Bladder microvascular endothelial cell (primary cell): ENCODE results near the gene PTBP3. TPM values are rescaled to one million over a fixed set of nuclear protein-coding genes. Genes with fewer than 3 reads are reported as not detected.

Experiments
- total RNA-seq: library from RNA; depleted of rRNA; stranded (reverse); fragments of >200 nt; gene quantifications from 2 replicates; pipeline ENCODE4 v1.2.3, GENCODE V29; 2014

The PTBP3 gene
- 27.8 and 48.1 TPM in 2 replicates for total RNA-seq

GRCh38 chr9:112332977-112333638, at the start of gene PTBP3:
TSS of gene PTBP3 (minus strand) at chr9:112333619. CDS start at chr9:112297865, 35,754 bp downstream.

GRCh38 chr9:112380102-112380824, 46.8 kb upstream of the PTBP3 start, which contains the start of gene HSDL2:
TSS of gene HSDL2 (plus strand) at chr9:112380108. CDS start at chr9:112380164, 56 bp downstream.

GRCh38 chr9:112174965-112175795, 158.2 kb downstream of the PTBP3 start, which contains the start of gene SUSD1:
TSS of gene SUSD1 (minus strand) at chr9:112175297. CDS start at chr9:112175235, 62 bp downstream.

Other genes starting within 250 kb of the PTBP3 start
- gene SUSD1, start 158.3 kb downstream of the PTBP3 start, total RNA-seq: 23.5 and 42.3 TPM in 2 replicates
- 18.9 and 27.2 TPM in 2 replicates for gene HSDL2, start 46.5 kb upstream of the PTBP3 start, total RNA-seq
- 0.32 and 5.4 TPM in 2 replicates for gene KIAA1958, start 153.2 kb upstream of the PTBP3 start, total RNA-seq